SK-N-MC (cell line): Measurements from ENCODE around the gene CRISPLD2.

Source experiments
- DNase-seq: peaks from one replicate; pipeline ENCODE4 v3.0.0-alpha.2; 2011; ENCODE audit warnings: low read depth, low spot score
- H3K27ac ChIP-seq: fragments of 200-600 bp; sonication (generic); 2 replicates; pipeline ENCODE4 v1.5.1; 2016; ENCODE audit warnings: mixed run types
- H3K36me3 ChIP-seq: fragments of 200-600 bp; sonication (generic); 2 replicates; pipeline ENCODE4 v1.6.1; 2017; ENCODE audit warnings: antibody characterized with exemption, low read length, mixed read lengths; ENCODE audit not compliant: insufficient read depth
- H3K4me3 ChIP-seq: fragments of 200-600 bp; sonication (generic); 2 replicates; pipeline ENCODE4 v1.5.1; 2016
- H3K9ac ChIP-seq: fragments of 200-600 bp; sonication (generic); 2 replicates; pipeline ENCODE4 v1.8.0; 2017; ENCODE audit warnings: mixed run types, mixed read lengths; ENCODE audit not compliant: insufficient read length
- H3K9me3 ChIP-seq: fragments of 200-600 bp; sonication (generic); 2 replicates; pipeline ENCODE4 v1.6.1; 2017; ENCODE audit warnings: low read depth, mild to moderate bottlenecking, antibody characterized with exemption, low read length, moderate library complexity, mixed read lengths
- EZH2 ChIP-seq: fragments of 200-600 bp; sonication (generic); IDR thresholded peaks from one replicate; pipeline ENCODE4 v1.6.1; 2017; ENCODE audit warnings: antibody characterized with exemption
- FOXP2 ChIP-seq: optimal IDR thresholded peaks from 2 replicates; pipeline ENCODE3; 2011; ENCODE audit warnings: mild to moderate bottlenecking, moderate library complexity; ENCODE audit not compliant: insufficient read depth; ENCODE audit errors: extremely low read length, control extremely low read depth
- POLR2AphosphoS5 ChIP-seq: IDR thresholded peaks from 2 replicates; pipeline ENCODE4 v1.6.1; 2012; ENCODE audit warnings: mild to moderate bottlenecking, low read depth, low read length, borderline replicate concordance

Gene CRISPLD2, protein sequence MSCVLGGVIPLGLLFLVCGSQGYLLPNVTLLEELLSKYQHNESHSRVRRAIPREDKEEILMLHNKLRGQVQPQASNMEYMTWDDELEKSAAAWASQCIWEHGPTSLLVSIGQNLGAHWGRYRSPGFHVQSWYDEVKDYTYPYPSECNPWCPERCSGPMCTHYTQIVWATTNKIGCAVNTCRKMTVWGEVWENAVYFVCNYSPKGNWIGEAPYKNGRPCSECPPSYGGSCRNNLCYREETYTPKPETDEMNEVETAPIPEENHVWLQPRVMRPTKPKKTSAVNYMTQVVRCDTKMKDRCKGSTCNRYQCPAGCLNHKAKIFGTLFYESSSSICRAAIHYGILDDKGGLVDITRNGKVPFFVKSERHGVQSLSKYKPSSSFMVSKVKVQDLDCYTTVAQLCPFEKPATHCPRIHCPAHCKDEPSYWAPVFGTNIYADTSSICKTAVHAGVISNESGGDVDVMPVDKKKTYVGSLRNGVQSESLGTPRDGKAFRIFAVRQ

DNA sequence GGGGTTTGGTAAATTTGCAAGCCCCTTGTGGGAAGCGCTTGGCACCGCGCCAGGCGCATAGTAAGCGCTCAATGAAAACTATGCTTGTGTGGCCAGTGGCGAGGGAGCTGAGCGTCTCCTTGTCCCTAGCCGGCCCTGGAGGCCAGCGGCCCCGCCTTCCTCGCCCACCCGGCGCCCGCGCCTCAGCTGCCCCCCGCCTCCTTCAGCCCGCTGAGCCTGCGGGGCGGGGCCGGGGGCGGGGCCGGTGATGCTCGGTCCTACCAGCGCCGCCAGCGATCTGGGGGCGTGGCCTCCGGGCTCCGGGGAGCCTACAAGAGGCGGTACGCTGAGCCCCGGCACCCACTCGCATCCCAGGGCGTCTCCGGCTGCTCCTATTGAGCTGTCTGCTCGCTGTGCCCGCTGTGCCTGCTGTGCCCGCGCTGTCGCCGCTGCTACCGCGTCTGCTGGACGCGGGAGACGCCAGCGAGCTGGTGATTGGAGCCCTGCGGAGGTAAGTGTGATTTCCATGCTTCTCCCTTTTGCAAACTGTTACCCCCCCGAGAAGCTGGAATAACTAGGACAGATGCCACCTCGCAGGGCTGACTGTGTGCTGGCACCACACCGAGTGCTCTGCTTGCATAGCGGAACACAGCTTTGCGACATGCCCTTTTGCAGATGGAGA is at the start of gene CRISPLD2:
CRISPLD2 (plus strand) TSS at position 342 of the 661 bp plus-strand sequence. CDS start 18,511 bp downstream, outside the sequence.
- Histone ChIP-seq H3K9ac (no peak within 1 kb of the TSS), H3K27ac (no peak within 1 kb of the TSS), H3K36me3 (no peaks in the 10 kb centered on the region), H3K9me3 (no peaks in the 10 kb centered on the region), H3K4me3 (peak within 1 kb of the TSS; percentile 68)
- DNase-seq, result no peak
- TF ChIP-seq POLR2AphosphoS5 (peak; percentile 54; the same call in 1 of the 2 replicates), EZH2 (no peak)

- Histone ChIP-seq H3K36me3 (peaks cover 35% of the 10 kb centered on the region), H3K9ac (no peak overlapping the region), H3K9me3 (no peaks in the 10 kb centered on the region), H3K4me3 (no peak overlapping the region), H3K27ac (no peak overlapping the region)
- no peak for DNase-seq
- TF ChIP-seq EZH2 (no peak), POLR2AphosphoS5 (no peak), FOXP2 (no peak)
These were observed 46.5 kb upstream of the CRISPLD2 start for GRCh38 chr16:84773312-84773711.

DNA sequence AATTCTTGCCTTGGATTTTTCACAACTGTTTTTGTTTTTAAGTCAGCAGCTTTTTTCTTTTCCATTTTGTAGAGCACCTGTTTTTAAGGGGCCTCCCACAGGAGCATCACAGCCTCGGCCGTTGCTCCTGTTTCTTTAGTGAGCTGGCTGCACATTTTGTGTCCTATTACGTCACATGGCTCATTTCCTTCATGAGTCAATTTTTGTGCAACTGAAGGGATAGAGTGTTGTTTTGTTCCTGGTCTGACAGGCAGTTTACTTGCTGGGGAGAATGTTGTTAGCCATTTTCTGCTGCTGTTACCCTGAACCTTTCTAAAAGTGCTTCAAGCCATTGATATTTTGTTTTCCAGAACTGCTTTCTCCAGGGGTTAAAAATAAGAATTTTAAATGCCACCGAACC is 45.0 kb upstream of the CRISPLD2 start:
- Histone ChIP-seq H3K9me3 (no peaks in the 10 kb centered on the region), H3K4me3 (no peak overlapping the region), H3K9ac (no peak overlapping the region), H3K36me3 (peaks cover 34% of the 10 kb centered on the region; the same call in 1 of the 2 replicates), H3K27ac (no peak overlapping the region)
- no peak for DNase-seq
- TF ChIP-seq FOXP2, result no peak
- TF ChIP-seq POLR2AphosphoS5, result no peak
- TF ChIP-seq EZH2, result no peak

GRCh38 chr16:84775262-84775810 is 44.4 kb upstream of the CRISPLD2 start:
- no peak overlapping the region for H3K27ac ChIP-seq
- H3K4me3 ChIP-seq, result no peak overlapping the region
- TF ChIP-seq FOXP2, result no peak
- no peak for TF ChIP-seq EZH2
- no peak for TF ChIP-seq POLR2AphosphoS5
- H3K9me3 ChIP-seq, result no peaks in the 10 kb centered on the region
- H3K9ac ChIP-seq, result no peak overlapping the region
- DNase-seq, result no peak
- peaks cover 36% of the 10 kb centered on the region; the same call in 1 of the 2 replicates for H3K36me3 ChIP-seq

- Histone ChIP-seq H3K9me3 (no peaks in the 10 kb centered on the region), H3K4me3 (no peak overlapping the region), H3K36me3 (peaks cover 35% of the 10 kb centered on the region; the same call in 1 of the 2 replicates), H3K9ac (no peak overlapping the region), H3K27ac (no peak overlapping the region)
- TF ChIP-seq POLR2AphosphoS5 (no peak), FOXP2 (no peak), EZH2 (no peak)
- DNase-seq, result no peak
These were observed 42.4 kb upstream of the CRISPLD2 start for GRCh38 chr16:84777435-84777834.

DNA sequence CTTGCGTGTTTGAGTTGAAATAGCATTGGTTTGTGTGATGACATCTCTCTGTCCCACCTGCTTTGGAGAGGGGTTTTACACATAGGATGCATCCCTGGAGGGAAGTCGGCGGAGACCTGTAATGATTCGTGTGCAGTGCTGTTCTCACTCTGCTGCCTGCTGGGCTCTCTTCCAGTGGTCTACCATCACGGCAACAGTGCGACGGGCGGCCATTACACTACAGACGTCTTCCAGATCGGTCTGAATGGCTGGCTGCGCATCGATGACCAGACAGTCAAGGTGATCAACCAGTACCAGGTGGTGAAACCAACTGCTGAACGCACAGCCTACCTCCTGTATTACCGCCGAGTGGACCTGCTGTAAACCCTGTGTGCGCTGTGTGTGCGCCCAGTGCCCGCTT is 41.1 kb upstream of the CRISPLD2 start:
- Histone ChIP-seq H3K36me3 (peaks cover 29% of the 10 kb centered on the region; the same call in 1 of the 2 replicates), H3K9ac (no peak overlapping the region), H3K4me3 (no peak overlapping the region), H3K27ac (no peak overlapping the region), H3K9me3 (no peaks in the 10 kb centered on the region)
- DNase-seq, result no peak
- no peak for TF ChIP-seq EZH2
- TF ChIP-seq POLR2AphosphoS5, result no peak
- TF ChIP-seq FOXP2, result no peak

GRCh38 chr16:84780063-84780462 is 39.7 kb upstream of the CRISPLD2 start:
- Histone ChIP-seq H3K4me3 (no peak overlapping the region), H3K9me3 (no peaks in the 10 kb centered on the region), H3K9ac (no peak overlapping the region), H3K36me3 (peaks cover 24% of the 10 kb centered on the region; the same call in 1 of the 2 replicates), H3K27ac (no peak overlapping the region)
- no peak for DNase-seq
- TF ChIP-seq FOXP2 (no peak), POLR2AphosphoS5 (no peak), EZH2 (no peak)
